ENCODE data around the gene FBLIM1. TPM values are rescaled to one million over a fixed set of nuclear protein-coding genes. Genes with fewer than 3 reads are reported as not detected.

The FBLIM1 gene
- total RNA-seq, 1 experiment from 2014 or later = 78.3 TPM

DNA sequence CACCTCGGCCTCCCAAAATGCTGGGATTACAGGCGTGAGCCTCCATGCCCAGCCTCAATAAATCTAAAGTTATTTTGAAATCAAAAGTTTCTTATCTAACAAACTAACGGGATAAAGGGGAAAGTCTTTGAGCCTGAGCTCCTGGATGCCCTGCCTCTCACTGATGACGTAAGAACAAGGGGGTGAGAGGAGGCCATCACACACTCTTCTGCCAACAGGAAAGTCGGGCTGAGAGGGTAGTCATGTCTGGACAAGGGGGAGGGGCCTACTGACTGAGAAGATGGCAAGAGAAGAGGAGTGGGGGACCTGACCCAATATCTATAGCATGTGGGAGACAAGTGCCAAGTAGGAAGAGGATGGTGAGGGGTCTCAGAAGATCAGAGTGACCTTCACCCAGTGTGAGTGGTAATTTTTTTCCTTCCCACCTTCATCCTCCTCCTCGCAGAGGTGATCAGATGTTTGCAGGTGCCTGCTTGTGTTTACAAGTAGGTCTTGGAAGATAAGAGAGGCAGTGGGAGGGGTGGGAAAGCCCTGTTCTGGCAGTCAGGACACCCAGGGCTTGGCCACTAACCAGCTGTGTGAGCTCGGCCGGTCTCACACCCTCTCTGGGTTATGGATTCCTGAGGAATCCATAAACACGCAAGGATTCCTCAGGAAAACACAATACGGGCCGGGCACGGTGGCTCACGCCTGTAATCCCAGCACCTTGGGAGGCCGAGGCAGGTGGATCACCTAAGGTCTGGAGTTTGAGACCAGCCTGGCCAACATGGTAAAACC, 39.2 kb downstream of the FBLIM1 start (continued):
- TF ChIP-seq, protein P1, sequence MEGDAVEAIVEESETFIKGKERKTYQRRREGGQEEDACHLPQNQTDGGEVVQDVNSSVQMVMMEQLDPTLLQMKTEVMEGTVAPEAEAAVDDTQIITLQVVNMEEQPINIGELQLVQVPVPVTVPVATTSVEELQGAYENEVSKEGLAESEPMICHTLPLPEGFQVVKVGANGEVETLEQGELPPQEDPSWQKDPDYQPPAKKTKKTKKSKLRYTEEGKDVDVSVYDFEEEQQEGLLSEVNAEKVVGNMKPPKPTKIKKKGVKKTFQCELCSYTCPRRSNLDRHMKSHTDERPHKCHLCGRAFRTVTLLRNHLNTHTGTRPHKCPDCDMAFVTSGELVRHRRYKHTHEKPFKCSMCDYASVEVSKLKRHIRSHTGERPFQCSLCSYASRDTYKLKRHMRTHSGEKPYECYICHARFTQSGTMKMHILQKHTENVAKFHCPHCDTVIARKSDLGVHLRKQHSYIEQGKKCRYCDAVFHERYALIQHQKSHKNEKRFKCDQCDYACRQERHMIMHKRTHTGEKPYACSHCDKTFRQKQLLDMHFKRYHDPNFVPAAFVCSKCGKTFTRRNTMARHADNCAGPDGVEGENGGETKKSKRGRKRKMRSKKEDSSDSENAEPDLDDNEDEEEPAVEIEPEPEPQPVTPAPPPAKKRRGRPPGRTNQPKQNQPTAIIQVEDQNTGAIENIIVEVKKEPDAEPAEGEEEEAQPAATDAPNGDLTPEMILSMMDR (IDR thresholded peaks at IDR 0.05) = no peak
- no peak for TF ChIP-seq GRHL2 (CRISPR knock-in tag; IDR thresholded peaks at IDR 0.05; ENCODE audit: insufficient replicate concordance, severe bottlenecking)
- TF ChIP-seq MXD4 (CRISPR knock-in tag; IDR thresholded peaks at IDR 0.05; ENCODE audit: borderline replicate concordance) = no peak

DNA sequence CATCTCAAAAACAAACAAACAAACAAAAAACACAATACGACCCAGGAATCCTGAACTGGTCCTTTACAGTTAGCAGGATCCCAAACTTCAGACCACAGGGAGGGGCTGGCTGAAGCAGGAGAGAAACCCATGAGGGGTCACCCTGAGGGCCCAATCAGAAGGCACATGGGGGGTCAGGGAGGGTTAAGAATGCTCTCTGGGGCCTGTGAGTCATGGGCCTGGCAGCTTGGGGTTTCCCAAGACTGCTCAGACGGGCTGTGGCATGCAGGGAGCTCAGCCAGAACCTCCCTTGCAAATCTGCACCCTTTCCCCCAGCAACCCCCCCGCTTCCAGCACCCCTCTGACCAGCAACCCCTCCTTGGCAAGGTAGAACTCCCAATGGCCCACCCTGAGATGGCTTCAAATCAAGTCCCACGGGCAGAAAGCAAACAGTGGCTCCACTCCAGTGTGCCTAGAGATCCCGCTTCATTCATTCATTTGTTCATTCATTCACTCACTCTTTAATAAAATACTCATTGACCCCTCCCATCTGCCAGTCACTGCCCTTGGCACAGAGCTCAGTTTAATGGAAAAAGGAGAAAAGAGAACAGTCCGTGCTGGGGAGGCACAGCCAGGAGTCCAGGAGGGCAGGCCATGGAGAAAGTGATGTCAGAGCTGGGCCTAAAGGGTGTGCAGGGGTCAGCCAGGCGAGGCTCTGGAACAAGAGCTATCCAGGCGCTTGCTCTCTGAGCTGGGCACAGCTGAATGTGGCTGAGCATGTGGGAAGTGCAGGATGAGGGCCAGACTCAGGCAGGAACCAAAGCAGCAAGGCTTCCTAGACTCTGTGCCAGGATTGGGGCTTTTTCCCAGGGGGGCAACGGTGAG, 40.6 kb downstream of the FBLIM1 start:
- H3K9me3 Mint-ChIP-seq = no peaks in the 10 kb centered on the region
- H3K27ac Mint-ChIP-seq = 0 out of 2 replicates have a peak overlapping the region, but pooled peaks have one; percentile 50
- H3K4me1 Mint-ChIP-seq = peaks cover 19% of the 10 kb centered on the region
- DNase-seq (ENCODE audit: low spot score) (no peak), ATAC-seq (peak; percentile 10; the same call in 1 of the 2 replicates)
- no peak overlapping the region for H3K4me3 Mint-ChIP-seq
- no peaks in the 10 kb centered on the region for H3K27me3 Mint-ChIP-seq (ENCODE audit: low read depth)
- no peaks in the 10 kb centered on the region for H3K36me3 Mint-ChIP-seq
- ChIA-PET CTCF (interaction anchor here (0.7 to 5.0 kb wide), 6 partner anchors 8 to 149 kb away, joined by 3 to 32 read pairs (median 8); no protein-coding TSS in a partner anchor), POLR2A (no interaction called here)
- TF ChIP-seq, protein P2, sequence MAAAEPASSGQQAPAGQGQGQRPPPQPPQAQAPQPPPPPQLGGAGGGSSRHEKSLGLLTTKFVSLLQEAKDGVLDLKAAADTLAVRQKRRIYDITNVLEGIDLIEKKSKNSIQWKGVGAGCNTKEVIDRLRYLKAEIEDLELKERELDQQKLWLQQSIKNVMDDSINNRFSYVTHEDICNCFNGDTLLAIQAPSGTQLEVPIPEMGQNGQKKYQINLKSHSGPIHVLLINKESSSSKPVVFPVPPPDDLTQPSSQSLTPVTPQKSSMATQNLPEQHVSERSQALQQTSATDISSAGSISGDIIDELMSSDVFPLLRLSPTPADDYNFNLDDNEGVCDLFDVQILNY (CRISPR knock-in tag; IDR thresholded peaks at IDR 0.05) = no peak
- no peak for TF ChIP-seq PRRX2 (CRISPR knock-in tag; IDR thresholded peaks at IDR 0.05)
- TF ChIP-seq NFE2L1 (CRISPR knock-in tag; IDR thresholded peaks at IDR 0.05) = no peak
- TF ChIP-seq ZNF396 (CRISPR knock-in tag; IDR thresholded peaks at IDR 0.05; ENCODE audit: borderline replicate concordance) = no peak

DNA sequence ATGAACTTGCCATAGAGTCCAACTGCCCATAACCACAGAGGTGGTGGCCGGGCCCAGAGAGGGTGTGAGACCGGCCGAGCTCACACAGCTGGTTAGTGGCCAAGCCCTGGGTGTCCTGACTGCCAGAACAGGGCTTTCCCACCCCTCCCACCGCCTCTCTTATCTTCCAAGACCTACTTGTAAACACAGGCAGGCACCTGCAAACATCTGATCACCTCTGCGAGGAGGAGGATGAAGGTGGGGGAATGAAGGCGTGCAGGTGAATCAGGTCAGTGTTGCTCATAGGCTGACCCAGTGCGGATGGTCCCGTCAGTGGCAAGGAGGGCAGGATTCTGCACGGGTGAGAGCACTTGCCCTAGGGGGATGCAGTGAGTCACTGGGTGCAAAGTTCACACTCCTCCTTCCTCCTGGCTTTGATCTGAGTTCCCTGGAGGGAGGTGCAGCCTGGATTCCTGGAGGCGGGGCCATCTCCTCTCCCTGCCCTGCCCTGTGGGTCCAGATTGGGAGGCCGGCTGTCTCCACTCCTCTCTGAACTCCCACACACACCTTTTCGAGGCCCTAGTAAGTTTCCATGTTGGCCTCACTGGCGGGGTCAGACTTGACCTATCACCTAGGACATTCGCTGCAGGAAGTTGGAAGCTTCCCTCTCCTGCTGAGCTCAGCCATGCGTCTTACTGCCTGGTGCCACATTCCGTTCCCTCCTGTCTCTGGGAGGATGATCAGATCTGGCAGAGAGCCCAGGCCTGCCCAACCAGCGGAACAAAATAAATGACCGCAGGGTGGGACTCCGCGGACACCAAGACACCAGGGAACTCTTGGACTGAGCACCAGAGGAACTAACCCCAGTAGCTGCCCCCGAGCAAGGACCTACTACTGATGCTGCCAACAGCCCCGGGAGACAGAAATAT, 41.6 kb downstream of the FBLIM1 start:
- Mint-ChIP-seq H3K36me3 (no peaks in the 10 kb centered on the region), H3K27ac (peak overlapping the region; percentile 81), H3K4me3 (no peak overlapping the region), H3K9me3 (no peaks in the 10 kb centered on the region), H3K4me1 (peaks cover 19% of the 10 kb centered on the region), H3K27me3 (ENCODE audit: low read depth) (no peaks in the 10 kb centered on the region)
- peak; percentile 37 for DNase-seq (ENCODE audit: low spot score)
- TF ChIP-seq NFYB (CRISPR knock-in tag; conservative IDR thresholded peaks at IDR 0.05; ENCODE audit: low read depth) (no peak), NFE2L1 (CRISPR knock-in tag; IDR thresholded peaks at IDR 0.05) (no peak), SP1 (CRISPR knock-in tag; conservative IDR thresholded peaks at IDR 0.05) (no peak)
- TF ChIP-seq, protein P3, sequence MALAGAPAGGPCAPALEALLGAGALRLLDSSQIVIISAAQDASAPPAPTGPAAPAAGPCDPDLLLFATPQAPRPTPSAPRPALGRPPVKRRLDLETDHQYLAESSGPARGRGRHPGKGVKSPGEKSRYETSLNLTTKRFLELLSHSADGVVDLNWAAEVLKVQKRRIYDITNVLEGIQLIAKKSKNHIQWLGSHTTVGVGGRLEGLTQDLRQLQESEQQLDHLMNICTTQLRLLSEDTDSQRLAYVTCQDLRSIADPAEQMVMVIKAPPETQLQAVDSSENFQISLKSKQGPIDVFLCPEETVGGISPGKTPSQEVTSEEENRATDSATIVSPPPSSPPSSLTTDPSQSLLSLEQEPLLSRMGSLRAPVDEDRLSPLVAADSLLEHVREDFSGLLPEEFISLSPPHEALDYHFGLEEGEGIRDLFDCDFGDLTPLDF (CRISPR knock-in tag; IDR thresholded peaks at IDR 0.05) = no peak
- TF ChIP-seq, protein P4, sequence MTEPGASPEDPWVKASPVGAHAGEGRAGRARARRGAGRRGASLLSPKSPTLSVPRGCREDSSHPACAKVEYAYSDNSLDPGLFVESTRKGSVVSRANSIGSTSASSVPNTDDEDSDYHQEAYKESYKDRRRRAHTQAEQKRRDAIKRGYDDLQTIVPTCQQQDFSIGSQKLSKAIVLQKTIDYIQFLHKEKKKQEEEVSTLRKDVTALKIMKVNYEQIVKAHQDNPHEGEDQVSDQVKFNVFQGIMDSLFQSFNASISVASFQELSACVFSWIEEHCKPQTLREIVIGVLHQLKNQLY (CRISPR knock-in tag; IDR thresholded peaks at IDR 0.05) = no peak
- ChIA-PET CTCF (interaction anchor here (1.2 to 5.0 kb wide), 7 partner anchors 9 to 176 kb away, joined by 3 to 32 read pairs (median 5); partner anchors contain the start of gene ZBTB17), POLR2A (interaction anchor here (0.8 kb wide), 1 partner anchor 59 kb away, joined by 3 read pairs; no protein-coding TSS in a partner anchor)
- peak; percentile 72 for ATAC-seq

Data from WTC11 (cell line).